ENCODE results near the gene GALNT2.

- TF ChIP-seq GABPA (IDR thresholded peaks at IDR 0.05 in 1 of 2, conservative IDR thresholded peaks at IDR 0.05 in 1 of 2) (no peak), CTCF (IDR thresholded peaks at IDR 0.05; ENCODE audit: low read depth, low read length, missing input control) (no peak), ZBTB33 (IDR thresholded peaks at IDR 0.05) (no peak), YY1 (IDR thresholded peaks at IDR 0.05) (no peak), RAD21 (IDR thresholded peaks at IDR 0.05) (no peak)
- TF ChIP-seq, protein P1, sequence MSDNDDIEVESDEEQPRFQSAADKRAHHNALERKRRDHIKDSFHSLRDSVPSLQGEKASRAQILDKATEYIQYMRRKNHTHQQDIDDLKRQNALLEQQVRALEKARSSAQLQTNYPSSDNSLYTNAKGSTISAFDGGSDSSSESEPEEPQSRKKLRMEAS (IDR thresholded peaks at IDR 0.05), result no peak
Measured at GRCh38 chr1:230054092-230054749, 12.8 kb upstream of the GALNT2 start.
